GM18868 (cell line): ENCODE measurements around the gene NLGN1.

Source experiments
- ATAC-seq: cut with Tn5 transposase; IDR thresholded peaks from one replicate; pipeline ENCODE4 v1.9.1; 2021; ENCODE audit warnings: mild to moderate bottlenecking, moderate library complexity; ENCODE audit not compliant: unreplicated experiment

Gene NLGN1

DNA sequence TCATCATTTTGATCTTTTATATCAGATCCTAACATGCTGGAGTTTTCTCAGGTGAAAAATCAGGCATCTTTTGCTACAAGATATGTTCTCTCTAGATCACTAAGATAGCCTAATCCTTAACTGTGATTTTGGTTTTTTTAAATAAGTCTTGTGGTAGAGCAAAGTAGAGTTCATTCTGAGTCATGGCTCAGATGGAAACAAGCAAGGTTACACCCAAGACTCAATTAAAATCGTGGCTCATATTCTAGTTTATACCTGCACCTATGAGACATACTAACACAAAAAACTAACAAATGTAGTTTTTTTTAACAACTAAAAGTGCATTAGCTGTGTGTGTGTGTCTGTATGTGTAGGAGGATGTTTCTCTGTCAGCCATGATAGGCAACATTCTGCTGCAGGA, 428.2 kb downstream of the NLGN1 start:
- ATAC-seq = no peak

DNA sequence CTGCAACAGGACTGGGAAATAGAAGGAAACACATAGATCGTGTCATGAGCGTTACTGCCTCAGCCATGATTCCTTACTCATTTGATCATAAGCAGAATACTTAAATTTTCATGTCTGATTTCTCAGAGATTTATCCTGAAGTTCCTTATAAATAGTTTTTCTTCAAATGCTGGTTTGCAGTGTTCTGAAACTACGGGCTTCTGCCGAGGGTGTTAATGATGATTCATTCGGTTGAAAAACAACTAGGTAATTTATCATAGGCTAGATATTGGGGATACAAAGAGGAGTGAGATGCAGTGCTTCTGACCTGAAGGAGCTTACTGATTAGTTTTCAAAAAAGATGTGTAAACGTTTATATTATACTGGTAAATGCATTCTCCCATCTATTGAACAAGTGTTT, 428.9 kb downstream of the NLGN1 start:
- no peak for ATAC-seq

DNA sequence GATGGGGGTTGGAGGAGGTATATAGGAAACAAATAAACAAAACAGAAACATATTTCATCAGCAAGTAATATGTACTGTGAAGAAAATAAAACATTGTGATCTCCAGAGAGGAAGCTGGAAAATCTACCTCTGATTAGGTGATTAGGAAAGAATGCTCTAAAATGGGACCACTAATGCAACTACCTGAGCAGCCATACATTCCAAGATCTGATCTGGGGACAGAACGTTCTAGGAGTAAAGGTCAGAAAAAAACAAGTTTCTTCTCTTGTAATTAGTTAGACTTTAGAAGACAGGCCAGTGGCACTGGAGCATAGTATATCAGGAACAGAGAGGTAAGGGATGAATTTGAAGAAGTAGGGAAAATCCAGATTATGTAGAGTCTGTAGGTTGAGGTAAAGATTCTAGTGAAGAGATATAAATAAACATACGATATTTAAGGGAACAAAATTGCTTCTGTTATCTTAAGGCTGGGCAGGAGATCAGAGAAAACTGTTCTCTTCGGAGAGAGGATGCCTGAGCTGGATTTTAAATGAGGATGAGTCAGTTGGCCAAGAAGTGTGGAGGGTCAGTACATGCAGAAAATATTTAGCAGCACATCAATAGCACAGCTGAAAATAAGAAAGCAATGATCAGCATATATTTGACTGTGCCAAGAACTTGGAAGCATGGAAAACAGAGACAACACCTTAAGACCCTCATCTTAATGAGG, 429.5 kb downstream of the NLGN1 start:
- no peak for ATAC-seq

DNA sequence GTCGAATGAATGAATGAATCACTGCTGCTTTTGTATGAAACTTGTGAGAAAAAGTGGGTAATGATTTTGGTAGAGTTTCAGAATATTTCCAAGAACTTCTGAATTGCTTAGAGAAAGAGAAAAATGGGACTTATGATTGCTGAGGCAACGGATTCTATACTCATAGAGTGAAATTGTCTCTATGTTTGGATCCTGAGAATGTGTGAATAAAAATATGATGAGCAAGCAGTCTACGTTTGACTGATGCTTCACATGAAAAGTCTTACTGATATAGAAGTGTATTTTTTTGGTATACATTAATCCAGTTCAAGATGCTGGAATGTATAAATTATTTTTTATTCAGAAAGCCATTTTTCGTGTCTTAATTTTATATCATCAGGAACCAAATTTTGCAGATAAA, 441.1 kb downstream of the NLGN1 start:
- ATAC-seq = no peak

DNA sequence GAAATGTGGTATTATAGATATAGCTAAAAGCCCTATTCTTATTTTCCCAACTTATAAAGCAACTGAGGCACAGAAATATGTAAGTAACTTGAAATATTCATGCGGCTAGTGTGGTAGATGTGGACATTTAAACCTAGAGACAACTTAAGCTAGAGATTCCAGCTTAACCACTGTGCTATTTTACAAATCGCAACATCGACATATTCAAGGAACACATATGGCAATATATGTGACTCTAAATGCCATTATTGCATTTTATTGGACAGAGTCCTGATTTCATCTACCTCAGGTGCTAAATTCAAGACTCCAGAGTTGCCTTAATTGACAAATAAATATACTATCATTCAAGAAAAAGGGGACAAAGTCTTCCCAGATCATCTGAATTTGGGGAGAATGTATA, 442.3 kb downstream of the NLGN1 start:
- ATAC-seq = no peak

DNA sequence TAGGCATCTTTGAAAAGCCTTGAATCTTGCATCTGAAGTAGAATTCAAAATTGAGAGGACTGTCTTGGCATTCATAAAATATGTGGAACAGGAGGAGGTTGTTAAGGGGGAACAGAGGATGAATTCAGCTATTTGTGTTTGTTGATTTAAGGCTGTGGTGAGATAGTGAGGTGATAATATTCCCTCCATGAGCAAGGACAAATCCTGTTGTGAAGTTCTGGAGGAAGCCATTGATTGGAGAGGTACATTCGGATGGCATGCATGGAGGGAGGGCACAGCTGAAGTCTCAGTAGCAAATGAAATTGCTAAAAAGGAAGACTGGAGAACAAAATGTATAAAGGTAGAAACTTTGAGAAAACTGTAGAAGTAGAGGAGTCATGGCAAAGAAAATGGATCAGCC, 443.8 kb downstream of the NLGN1 start:
- ATAC-seq = no peak

DNA sequence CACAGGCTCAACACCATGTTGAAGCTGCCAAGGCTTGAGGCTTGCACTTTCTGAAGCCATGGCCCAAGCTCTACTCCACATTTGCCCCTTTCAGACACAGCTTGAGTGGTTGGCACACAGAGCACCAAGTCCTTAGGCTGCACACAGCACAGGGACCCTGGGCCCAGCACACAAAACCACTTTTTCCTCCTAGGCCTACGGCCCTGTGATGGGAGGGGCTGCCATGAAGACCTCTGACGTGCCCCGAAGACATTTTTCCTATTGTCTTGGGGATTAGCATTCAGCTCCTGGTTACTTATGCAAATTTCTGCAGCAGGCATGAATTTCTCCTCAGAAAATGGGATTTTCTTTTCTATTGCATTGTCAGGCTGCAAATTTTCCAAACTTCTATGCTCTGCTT, 445.5 kb downstream of the NLGN1 start:
- ATAC-seq = no peak

DNA sequence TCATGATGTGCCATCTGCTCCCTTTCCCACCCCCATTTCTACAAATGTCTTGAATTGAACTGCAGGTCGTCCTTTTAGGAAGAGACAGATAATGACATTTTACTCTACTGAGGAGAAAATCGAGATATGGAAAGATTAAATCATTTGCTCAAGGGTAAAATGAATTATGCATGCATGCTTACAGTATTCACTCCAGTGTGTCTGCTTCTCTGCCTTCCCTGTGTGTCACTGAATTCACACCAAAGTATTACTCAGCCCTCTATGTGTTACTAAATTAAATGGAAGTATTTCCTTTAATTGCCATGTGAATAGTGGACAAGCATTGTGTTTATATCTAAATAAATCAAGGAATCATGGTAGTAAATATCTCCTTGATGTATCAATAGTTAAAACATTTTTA, 449.0 kb downstream of the NLGN1 start:
- no peak for ATAC-seq

DNA sequence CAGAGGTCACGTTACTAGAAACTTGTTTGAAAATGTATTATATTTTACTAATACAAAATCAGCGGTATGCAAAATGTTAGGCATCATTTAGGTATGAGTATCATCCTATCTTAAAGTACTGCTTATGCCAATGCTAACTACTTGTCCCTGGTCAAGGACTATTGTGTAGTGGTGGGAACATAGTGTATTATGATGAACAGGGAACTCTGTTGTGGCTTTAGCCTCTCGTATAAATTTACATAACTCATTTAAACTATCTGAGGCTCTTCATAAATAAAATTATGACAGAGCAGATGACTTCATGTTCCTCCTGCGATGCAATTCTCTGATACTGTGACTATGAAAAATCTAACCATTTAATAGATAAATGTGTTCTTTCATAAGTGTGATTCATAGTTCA, 451.9 kb downstream of the NLGN1 start:
- ATAC-seq = no peak

DNA sequence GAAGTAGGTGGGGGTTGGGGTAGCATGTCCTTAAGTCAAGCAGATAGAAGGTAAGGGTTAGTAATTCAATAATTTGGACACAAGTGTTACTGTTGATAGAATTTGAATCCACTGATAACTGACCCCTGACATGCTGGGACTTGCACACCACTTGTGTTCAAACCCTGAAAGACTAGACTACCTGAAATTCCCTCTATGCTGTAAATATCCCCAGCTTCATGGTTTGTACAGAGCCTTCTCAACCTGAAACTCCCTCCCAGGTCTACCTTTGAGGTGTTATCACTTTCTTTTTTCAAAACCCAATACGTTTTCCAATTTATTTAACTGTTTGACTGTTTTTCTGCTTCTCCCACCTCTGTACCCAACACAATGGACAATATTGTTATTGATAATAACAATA, 459.6 kb downstream of the NLGN1 start:
- no peak for ATAC-seq

DNA sequence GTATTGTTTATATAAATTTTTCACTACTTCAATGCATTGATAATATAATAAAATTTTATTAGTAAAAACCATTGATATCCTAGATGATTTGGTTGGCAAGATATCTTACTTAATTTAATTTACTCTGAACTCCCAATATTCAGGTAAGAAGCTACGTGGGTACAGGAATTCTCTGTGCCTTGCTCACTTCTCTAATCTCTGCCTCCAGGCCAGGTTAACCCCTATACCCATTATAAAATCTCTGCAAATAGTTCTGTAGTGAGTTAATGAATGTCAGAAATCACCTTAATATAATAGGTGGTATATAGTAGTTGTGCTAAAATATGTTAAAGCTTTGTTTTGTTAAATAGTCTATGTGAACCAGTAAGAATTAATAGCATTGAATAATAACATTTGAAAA, 465.2 kb downstream of the NLGN1 start:
- no peak for ATAC-seq

DNA sequence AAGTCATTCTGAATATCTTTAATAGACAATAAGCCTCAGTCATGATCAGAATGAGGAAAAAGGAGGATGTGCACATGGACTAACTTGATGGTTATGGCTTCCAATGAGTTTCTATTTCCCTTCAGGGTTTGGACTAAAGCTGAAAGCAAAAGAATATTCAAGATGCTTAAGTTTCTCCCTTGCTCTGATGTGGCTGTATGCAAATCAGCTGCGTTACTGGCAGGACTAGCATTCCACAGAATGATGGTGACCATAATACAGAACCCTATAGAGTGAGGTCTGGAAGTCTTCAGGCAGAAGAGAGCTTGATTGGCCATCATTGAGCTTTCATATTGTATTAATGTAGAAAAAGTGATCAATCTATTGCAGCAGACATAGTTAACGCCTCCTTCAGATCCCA, 466.0 kb downstream of the NLGN1 start:
- no peak for ATAC-seq

DNA sequence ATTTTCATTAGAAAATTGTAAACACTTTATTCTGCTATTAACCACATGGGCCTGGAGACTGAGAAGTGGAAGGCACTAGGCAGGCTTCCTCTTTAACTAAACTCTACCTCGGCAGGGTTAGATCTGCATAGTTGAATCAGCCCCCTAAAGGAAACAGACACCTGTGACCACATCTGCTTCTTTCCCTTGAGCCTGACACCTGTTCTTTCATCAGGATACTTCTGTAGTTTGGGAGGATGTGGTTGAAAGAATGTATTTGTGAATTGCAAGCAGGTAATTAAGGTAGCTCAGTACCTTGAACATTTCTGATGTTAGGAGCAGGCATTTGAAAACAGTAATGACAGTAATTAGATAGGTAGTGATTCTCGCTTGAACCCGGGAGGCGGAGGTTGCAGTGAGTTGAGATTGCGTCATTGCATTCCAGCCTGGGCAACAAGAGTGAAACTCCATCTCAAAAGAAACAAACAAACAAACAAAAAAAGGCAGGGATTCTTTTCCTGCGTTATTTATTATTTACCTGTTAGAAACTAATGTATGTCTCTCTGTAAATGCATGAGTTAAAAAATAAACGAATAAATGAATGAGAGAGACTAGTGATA, 468.5 kb downstream of the NLGN1 start:
- no peak for ATAC-seq

DNA sequence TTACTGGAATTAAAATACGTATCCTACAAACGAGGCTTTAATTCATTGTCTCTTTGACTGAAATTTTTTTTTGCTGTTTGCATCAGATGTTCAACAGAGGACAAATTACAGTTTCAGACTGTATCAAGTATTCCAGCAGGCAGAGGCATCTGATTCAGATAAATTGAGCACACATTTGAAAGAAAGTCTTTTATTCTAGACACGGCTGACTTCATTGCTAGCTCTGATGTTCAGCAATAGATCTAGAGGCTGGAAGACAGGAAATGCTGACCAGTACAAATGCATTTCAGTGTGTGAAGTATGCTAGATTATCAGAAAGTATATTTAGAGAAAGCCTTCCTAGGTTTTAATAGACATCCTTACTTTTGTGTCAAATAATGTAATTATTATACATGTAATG, 472.2 kb downstream of the NLGN1 start:
- no peak for ATAC-seq

DNA sequence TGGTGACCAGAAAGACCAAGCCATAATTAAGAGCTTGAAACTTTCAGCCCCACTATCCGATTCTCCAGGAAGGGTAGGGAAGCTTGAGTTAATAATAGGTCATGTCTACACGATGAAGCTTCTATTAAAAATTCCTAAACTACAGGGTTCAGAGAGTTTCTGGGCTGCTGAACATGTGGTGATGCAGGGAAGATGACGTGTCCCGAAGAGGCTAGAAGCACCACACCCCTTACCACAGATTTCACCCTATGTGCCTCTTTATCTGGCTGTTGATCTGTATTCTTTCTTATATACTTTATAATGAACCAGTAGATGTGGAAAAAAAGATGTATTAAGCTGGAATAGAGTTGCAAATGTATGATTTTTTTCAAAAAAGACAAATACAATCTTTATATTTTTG, 473.4 kb downstream of the NLGN1 start:
- ATAC-seq = no peak

DNA sequence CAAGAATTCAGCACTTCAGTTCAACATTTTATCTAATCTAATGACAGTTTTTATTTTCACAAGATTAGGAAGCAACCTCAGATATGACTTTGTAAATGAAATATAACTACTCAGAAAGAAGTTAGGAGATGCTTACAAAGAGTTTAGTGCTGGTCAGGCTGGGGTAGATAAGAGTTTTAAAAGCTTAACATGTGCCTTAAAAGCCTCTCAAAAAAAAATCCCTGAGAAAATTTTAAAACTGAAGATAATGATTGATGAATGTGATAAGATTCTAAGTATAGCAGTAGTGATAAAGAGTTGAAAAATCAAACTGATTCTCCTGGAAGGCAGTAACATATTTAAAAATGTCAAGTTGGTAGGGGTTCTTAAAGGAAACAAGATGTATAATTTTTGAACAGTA, 478.2 kb downstream of the NLGN1 start:
- ATAC-seq = no peak

DNA sequence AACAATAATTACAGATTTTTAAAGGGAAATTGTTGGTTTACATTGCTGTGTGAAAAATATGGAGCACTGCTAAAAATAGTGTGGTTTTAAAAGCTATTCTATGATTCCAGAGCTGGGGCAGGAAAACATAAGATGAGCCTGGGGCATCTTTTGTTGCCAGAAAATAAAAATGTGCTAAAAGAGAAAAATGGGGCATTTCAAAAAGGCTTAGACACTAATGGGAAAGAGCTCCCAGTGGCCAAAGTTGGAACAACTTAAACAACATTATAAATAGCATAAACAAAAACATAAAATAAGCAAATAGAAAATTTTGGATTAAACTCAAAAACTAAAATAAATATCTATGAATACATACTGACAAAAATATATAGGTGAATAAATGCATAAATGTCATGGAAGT, 478.9 kb downstream of the NLGN1 start:
- no peak for ATAC-seq

DNA sequence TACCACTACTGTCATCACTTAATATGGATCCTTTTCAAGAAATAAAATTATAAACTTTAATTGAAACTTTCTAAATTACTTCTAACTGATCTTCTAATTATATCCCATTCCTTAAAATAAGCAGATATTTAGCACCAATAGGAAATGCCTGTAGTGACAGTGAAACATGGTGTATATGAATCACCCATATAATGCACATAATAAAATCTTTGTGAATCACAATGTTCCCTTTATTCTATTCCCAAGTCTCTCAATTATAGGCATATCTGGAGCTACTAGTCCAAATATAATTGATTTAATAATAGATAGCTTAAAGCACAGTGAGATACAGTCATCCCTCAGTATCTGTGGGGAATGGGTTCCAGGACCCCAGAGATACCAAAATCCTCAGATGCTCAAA, 490.3 kb downstream of the NLGN1 start:
- ATAC-seq = no peak

DNA sequence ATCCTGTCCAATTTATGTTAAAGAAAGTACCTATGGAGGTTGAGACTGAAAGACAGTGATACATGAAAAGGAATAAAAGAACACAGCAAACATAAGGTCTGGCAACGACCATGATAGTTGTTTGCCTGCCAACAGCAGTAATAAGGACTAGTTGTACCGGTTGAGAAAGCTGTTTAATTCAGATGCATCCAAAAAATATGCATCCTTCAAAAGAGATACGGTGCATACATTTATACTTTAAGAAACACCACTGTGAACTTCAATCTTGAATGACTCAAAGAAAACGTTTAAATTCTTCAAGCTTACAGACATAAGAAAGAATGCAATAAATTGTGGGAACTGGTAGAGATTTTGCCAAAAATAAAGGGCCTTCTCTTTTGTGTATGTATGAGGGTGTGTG, 492.1 kb downstream of the NLGN1 start:
- ATAC-seq = no peak

DNA sequence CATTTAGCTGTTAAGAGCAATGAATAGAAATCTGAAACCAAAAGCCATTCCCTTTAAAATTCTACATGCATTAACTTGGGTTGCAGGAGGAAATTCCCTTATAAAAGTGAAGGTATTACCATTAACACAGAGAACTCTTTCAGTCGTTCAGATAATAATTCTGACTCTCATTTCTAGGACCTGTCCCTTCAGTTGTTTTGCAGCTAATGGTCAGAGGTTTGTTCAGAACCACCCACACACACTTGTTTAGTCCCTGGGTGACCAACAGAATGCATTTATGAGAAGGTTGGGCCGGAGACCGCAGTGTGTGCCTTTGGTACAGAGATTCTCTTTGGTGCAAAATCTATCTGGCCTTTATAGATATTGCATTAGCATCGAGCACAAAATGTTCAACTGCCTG, 492.5 kb downstream of the NLGN1 start:
- ATAC-seq = no peak

DNA sequence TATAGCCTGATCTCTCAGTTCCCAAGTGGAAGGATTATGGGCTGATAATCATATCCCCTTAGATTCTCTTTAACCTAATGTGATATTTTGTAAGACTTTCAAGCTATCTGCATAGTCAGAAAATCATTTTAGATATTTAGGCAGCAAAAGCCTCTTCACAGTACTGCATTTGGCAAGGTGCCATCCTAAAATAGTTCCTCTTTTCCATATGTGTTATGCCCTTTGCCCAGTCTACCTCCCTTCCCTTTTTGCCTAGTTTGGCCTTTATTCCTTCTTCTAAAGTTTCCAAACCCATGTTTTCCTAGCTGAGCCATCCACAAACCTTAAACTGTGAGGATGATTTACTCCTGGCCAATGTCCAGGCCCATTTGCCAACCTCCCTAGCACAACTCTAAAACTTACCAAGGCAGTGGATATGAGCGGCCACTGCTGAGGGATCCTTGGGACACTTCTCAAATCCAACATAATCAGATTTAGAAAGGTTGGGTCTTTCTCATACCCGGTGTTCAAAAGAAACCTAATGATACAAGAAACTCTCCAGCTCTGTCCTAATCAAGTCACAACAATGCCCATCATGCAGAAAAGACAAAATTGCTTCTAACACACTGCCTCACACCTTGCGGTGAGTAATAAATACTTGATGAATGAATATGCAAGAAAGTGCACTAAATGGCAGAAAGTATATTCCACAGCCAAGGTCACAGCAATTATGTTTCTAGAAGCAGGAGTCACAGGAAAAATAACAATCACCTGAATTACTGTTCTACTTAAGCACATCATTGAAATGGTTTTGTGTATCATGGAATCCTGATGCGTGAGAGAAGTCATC, 493.9 kb downstream of the NLGN1 start:
- no peak for ATAC-seq

DNA sequence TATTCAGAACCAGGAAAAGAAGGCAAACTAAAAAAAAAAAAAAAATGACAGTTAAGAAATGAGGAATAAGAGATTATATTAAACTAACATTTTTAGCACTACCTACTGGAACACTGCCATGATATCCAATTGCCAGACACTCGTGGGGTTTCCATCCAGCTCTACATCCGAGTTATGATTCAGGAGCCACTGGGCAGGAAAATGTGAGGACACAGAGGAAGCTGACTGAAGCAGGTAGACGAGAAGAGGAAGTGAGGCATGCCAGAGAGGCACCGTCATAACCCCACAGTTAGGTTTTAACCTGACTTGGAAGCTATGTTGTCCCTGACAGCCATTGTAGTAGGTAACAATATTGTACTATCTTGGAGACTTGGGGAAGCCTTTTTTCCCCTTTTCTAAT, 495.0 kb downstream of the NLGN1 start:
- peak; percentile 49 for ATAC-seq
